HepG2 (cell line): ENCODE measurements around the gene CTNNA1.

Experiments
- EP300 ChIP-seq, 3 experiments: sonication (generic) in 1 of 3; formaldehyde crosslinking in 1 of 3; IDR thresholded peaks; 2 replicates each; pipeline versions ENCODE4 v1.5.1 to v1.6.1; 2011 to 2020; ENCODE audit warnings: low read depth in 2 of 3, low read length in 2 of 3, borderline replicate concordance in 1 of 3, improper control_type of control experiment in 1 of 3, mild to moderate bottlenecking in 1 of 3, missing genetic modification reagents in 1 of 3, moderate library complexity in 1 of 3
- GABPA ChIP-seq, 2 experiments: IDR thresholded peaks; 2 replicates each; pipeline ENCODE4 v1.6.1; 2011 to 2016; ENCODE audit warnings: low read depth in 2 of 2, low read length in 1 of 2, missing biosample characterization in 1 of 2, missing genetic modification characterization in 1 of 2
- TF ChIP-seq, protein P1 (sequence below): sonication (generic); formaldehyde crosslinking; IDR thresholded peaks from 2 replicates; pipeline ENCODE4 v1.4.0; 2020; ENCODE audit warnings: mild to moderate bottlenecking, missing genetic modification reagents

DNA sequence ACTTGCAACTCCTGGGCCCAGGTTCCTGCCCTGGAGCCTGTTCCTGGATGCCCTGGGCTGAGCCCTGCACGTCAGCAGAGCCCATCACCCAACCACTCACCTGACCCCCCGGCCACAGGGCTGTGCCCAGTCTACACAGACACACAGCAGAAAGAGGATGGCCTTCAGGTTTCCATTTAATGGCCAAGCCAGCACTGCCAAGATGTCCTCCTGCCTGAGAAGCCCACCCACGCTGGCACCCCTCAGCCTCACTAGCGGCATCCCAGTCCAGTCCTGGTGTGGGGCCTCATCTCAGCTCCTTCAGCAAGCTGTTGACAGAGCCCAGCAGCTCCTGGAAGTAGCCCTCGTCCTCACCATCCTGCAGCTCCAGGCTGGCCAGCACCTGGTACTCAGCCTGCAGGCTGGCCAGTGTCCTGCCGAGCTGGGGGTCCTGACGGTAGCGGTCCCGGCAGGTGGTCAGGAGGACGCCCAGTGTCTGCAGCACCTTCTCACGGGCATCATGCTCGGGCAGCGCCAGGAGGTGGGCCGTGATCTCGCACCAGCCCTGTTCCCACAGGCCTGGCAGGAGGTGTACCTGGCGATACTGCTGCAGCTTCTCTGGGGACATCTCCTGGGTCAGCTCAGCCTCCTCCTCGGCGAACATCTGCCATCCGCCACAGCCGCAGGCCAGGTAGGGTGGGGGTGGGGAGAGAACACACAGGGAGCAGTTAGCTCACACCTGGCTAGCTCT, 193.8 kb downstream of the CTNNA1 start:
- TF ChIP-seq, protein P1, sequence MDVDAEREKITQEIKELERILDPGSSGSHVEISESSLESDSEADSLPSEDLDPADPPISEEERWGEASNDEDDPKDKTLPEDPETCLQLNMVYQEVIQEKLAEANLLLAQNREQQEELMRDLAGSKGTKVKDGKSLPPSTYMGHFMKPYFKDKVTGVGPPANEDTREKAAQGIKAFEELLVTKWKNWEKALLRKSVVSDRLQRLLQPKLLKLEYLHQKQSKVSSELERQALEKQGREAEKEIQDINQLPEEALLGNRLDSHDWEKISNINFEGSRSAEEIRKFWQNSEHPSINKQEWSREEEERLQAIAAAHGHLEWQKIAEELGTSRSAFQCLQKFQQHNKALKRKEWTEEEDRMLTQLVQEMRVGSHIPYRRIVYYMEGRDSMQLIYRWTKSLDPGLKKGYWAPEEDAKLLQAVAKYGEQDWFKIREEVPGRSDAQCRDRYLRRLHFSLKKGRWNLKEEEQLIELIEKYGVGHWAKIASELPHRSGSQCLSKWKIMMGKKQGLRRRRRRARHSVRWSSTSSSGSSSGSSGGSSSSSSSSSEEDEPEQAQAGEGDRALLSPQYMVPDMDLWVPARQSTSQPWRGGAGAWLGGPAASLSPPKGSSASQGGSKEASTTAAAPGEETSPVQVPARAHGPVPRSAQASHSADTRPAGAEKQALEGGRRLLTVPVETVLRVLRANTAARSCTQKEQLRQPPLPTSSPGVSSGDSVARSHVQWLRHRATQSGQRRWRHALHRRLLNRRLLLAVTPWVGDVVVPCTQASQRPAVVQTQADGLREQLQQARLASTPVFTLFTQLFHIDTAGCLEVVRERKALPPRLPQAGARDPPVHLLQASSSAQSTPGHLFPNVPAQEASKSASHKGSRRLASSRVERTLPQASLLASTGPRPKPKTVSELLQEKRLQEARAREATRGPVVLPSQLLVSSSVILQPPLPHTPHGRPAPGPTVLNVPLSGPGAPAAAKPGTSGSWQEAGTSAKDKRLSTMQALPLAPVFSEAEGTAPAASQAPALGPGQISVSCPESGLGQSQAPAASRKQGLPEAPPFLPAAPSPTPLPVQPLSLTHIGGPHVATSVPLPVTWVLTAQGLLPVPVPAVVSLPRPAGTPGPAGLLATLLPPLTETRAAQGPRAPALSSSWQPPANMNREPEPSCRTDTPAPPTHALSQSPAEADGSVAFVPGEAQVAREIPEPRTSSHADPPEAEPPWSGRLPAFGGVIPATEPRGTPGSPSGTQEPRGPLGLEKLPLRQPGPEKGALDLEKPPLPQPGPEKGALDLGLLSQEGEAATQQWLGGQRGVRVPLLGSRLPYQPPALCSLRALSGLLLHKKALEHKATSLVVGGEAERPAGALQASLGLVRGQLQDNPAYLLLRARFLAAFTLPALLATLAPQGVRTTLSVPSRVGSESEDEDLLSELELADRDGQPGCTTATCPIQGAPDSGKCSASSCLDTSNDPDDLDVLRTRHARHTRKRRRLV, result no peak
- no peak for TF ChIP-seq GABPA (IDR thresholded peaks at IDR 0.05; ENCODE audit: low read depth, low read length)
- no peak for TF ChIP-seq GABPA (CRISPR knock-in tag; IDR thresholded peaks at IDR 0.05; ENCODE audit: low read depth)
- no peak for TF ChIP-seq EP300 (IDR thresholded peaks at IDR 0.05; ENCODE audit: low read depth in 2 of 2, low read length in 2 of 2)
- TF ChIP-seq EP300 (CRISPR knock-in tag; IDR thresholded peaks at IDR 0.05; ENCODE audit: borderline replicate concordance), result no peak
